ENCODE results near the gene SANBR.

- TF ChIP-seq CTCF (IDR thresholded peaks at IDR 0.05) (no peak), POLR2A (IDR thresholded peaks at IDR 0.05) (no peak)
Measured at GRCh38 chr2:61059382-61059781, 6.3 kb upstream of the SANBR start.

Data from thyroid gland (tissue), 4 donors.